HG03025 (cell line): Measurements from ENCODE around the gene PRDM2.

Source experiments
- ATAC-seq: cut with Tn5 transposase; IDR thresholded peaks from one replicate; pipeline ENCODE4 v1.9.1; 2021; ENCODE audit warnings: mild to moderate bottlenecking, moderate library complexity; ENCODE audit not compliant: unreplicated experiment, low FRiP score

The PRDM2 gene

GRCh38 chr1:13830616-13831280, 130.8 kb downstream of the PRDM2 start:
- ATAC-seq, result no peak

- no peak for ATAC-seq
Measured at GRCh38 chr1:13832100-13832499, 132.1 kb downstream of the PRDM2 start.

- ATAC-seq, result no peak
Measured at GRCh38 chr1:13832536-13832935, 132.5 kb downstream of the PRDM2 start.

- no peak for ATAC-seq
Measured at GRCh38 chr1:13836136-13836535, 136.1 kb downstream of the PRDM2 start.

- ATAC-seq, result no peak
Measured at GRCh38 chr1:13836631-13837030, 136.6 kb downstream of the PRDM2 start.

- no peak for ATAC-seq
Measured at GRCh38 chr1:13838236-13838635, 138.2 kb downstream of the PRDM2 start.

- ATAC-seq, result no peak
Measured at GRCh38 chr1:13842497-13842896, 142.5 kb downstream of the PRDM2 start.

GRCh38 chr1:13851726-13852125, 151.7 kb downstream of the PRDM2 start:
- ATAC-seq, result no peak

- ATAC-seq, result no peak
Measured at GRCh38 chr1:13855554-13855953, 155.6 kb downstream of the PRDM2 start.

- ATAC-seq, result no peak
Measured at GRCh38 chr1:13860031-13860430, 160.0 kb downstream of the PRDM2 start.

- ATAC-seq, result no peak
Measured at GRCh38 chr1:13864760-13865159, 164.8 kb downstream of the PRDM2 start.

GRCh38 chr1:13865851-13866250, 165.9 kb downstream of the PRDM2 start:
- ATAC-seq, result no peak

- no peak for ATAC-seq
Measured at GRCh38 chr1:13867603-13868002, 167.6 kb downstream of the PRDM2 start.

GRCh38 chr1:13869172-13869797, 169.3 kb downstream of the PRDM2 start:
- ATAC-seq, result no peak

- no peak for ATAC-seq
Measured at GRCh38 chr1:13871413-13871812, 171.4 kb downstream of the PRDM2 start.

- ATAC-seq, result no peak
Measured at GRCh38 chr1:13871886-13872285, 171.9 kb downstream of the PRDM2 start.

- no peak for ATAC-seq
Measured at GRCh38 chr1:13873032-13873431, 173.0 kb downstream of the PRDM2 start.
